Measurements from ENCODE around the gene PTHLH. TPM values are rescaled to one million over a fixed set of nuclear protein-coding genes. Genes with fewer than 3 reads are reported as not detected.

Gene PTHLH
- total and polyA plus RNA-seq, 2 donors (not counting 3 experiments of a cell fraction or from before 2014, with no cell fraction given) = 0.60 to 0.65 TPM

- Histone ChIP-seq H4K20me1 (replicated peaks; ENCODE audit: control insufficient read depth, extremely low read depth, insufficient read depth, low read length) (no peaks in the 10 kb centered on the region), H3K4me1 (ENCODE audit: control insufficient read depth, extremely low read depth, insufficient read depth, low read length) (peaks cover 13% of the 10 kb centered on the region), H3K27ac (ENCODE audit: insufficient read depth, low read depth, low read length) (no peak overlapping the region), H3K79me2 (ENCODE audit: control insufficient read depth, insufficient read depth, low read length) (no peaks in the 10 kb centered on the region), H3K36me3 (ENCODE audit: control insufficient read depth in 2 of 2, extremely low read depth in 1 of 2, insufficient read depth in 2 of 2, low read length in 2 of 2) (no peaks in the 10 kb centered on the region), H3K9me3 (replicated peaks; ENCODE audit: control insufficient read depth, insufficient read depth, low read length) (no peaks in the 10 kb centered on the region), H3K27me3 (ENCODE audit: control insufficient read depth in 2 of 2, insufficient read depth in 2 of 2, low read length in 2 of 2) (no peaks in the 10 kb centered on the region), H3K9ac (replicated peaks; ENCODE audit: extremely low read depth, insufficient read depth, low read length) (no peak overlapping the region), H3K4me3 (replicated peaks in 1 of 3; ENCODE audit: insufficient read depth in 1 of 3, low read depth in 1 of 3, low read length in 3 of 3) (no peak overlapping the region), H3K4me2 (ENCODE audit: insufficient read depth, low read length) (peak overlapping the region; percentile 8), H2AFZ (ENCODE audit: low read depth, low read length) (peak overlapping the region; percentile 20), H3K9me1 (replicated peaks; ENCODE audit: control insufficient read depth, extremely low read depth, insufficient read depth, low read length) (no peaks in the 10 kb centered on the region)
- DNase-seq (ENCODE audit: low read depth, low spot score) (peak; percentile 70), FAIRE-seq (peak; percentile 80)
- CTCF ChIA-PET = interaction anchor here (0.9 to 1.1 kb wide), 3 partner anchors 18 to 101 kb away, joined by 4 read pairs; no protein-coding TSS in a partner anchor
- POLR2A ChIA-PET = no interaction called here
- dilution Hi-C loops (cut with MboI; ENCODE audit: extremely low pct_ligation_motif_present, low sequenced_read_pairs) (no loop called here), intact Hi-C loops (cut with micrococcal nuclease) (no loop called here)
- BruUV-seq (replicated peaks) = no TSS peak
- TF ChIP-seq POLR2AphosphoS5 (IDR thresholded peaks at IDR 0.05; ENCODE audit: insufficient read depth, low read depth, low read length) (no peak), GATA2 (IDR thresholded peaks at IDR 0.05; ENCODE audit: insufficient read depth, insufficient read length, low read depth, low read length) (peak; percentile 57), FOS (IDR thresholded peaks at IDR 0.05; ENCODE audit: borderline replicate concordance, insufficient read depth, low read length) (peak; percentile 68)
These were observed 49.9 kb downstream of the PTHLH start for GRCh38 chr12:27922531-27923139.

GRCh38 chr12:27919671-27920235 lies 52.8 kb downstream of the PTHLH start:
- Histone ChIP-seq H3K36me3 (ENCODE audit: control insufficient read depth in 2 of 2, extremely low read depth in 1 of 2, insufficient read depth in 2 of 2, low read length in 2 of 2) (no peaks in the 10 kb centered on the region), H3K9me1 (replicated peaks; ENCODE audit: control insufficient read depth, extremely low read depth, insufficient read depth, low read length) (no peaks in the 10 kb centered on the region), H3K27ac (ENCODE audit: insufficient read depth, low read depth, low read length) (no peak overlapping the region), H3K4me1 (ENCODE audit: control insufficient read depth, extremely low read depth, insufficient read depth, low read length) (peaks cover 13% of the 10 kb centered on the region), H4K20me1 (replicated peaks; ENCODE audit: control insufficient read depth, extremely low read depth, insufficient read depth, low read length) (no peaks in the 10 kb centered on the region), H3K9me3 (replicated peaks; ENCODE audit: control insufficient read depth, insufficient read depth, low read length) (no peaks in the 10 kb centered on the region), H2AFZ (ENCODE audit: low read depth, low read length) (no peak overlapping the region), H3K79me2 (ENCODE audit: control insufficient read depth, insufficient read depth, low read length) (no peaks in the 10 kb centered on the region), H3K4me3 (replicated peaks in 1 of 3; ENCODE audit: insufficient read depth in 1 of 3, low read depth in 1 of 3, low read length in 3 of 3) (no peak overlapping the region), H3K9ac (replicated peaks; ENCODE audit: extremely low read depth, insufficient read depth, low read length) (no peak overlapping the region), H3K4me2 (ENCODE audit: insufficient read depth, low read length) (no peak overlapping the region), H3K27me3 (ENCODE audit: control insufficient read depth in 2 of 2, insufficient read depth in 2 of 2, low read length in 2 of 2) (no peaks in the 10 kb centered on the region)
- ChIA-PET CTCF (interaction anchor here (1.4 kb wide), 1 partner anchor 21 kb away, joined by 3 read pairs; no protein-coding TSS in a partner anchor), POLR2A (no interaction called here)
- intact Hi-C loops (cut with micrococcal nuclease) (no loop called here), dilution Hi-C loops (cut with MboI; ENCODE audit: extremely low pct_ligation_motif_present, low sequenced_read_pairs) (no loop called here)
- peak; percentile 63 for FAIRE-seq
- DNase-seq (ENCODE audit: low read depth, low spot score) = no peak
- TF ChIP-seq MYC (IDR thresholded peaks at IDR 0.05; ENCODE audit: low read depth, low read length) (no peak), MAX (IDR thresholded peaks at IDR 0.05; ENCODE audit: insufficient read depth, insufficient read length) (no peak), FOS (IDR thresholded peaks at IDR 0.05; ENCODE audit: borderline replicate concordance, insufficient read depth, low read length) (no peak), CTCF (IDR thresholded peaks at IDR 0.05; ENCODE audit: extremely low read depth in 1 of 2, insufficient read depth in 1 of 2, low read depth in 1 of 2, low read length in 2 of 2) (no peak), JUN (IDR thresholded peaks at IDR 0.05; ENCODE audit: borderline replicate concordance, insufficient read depth, insufficient read length, low read depth) (no peak), POLR2A (IDR thresholded peaks at IDR 0.05; ENCODE audit: low read depth, low read length) (no peak), POLR2AphosphoS5 (IDR thresholded peaks at IDR 0.05; ENCODE audit: insufficient read depth, low read depth, low read length) (no peak), GATA2 (IDR thresholded peaks at IDR 0.05; ENCODE audit: insufficient read depth, insufficient read length, low read depth, low read length) (no peak), EZH2 (IDR thresholded peaks at IDR 0.05; ENCODE audit: borderline replicate concordance, low read depth, low read length, severe bottlenecking) (no peak)
- BruUV-seq (replicated peaks) = no TSS peak
